Activated naive CD8-positive, alpha-beta T cell treated with anti-CD3 and anti-CD28 coated beads, Interleukin-2, amount 50 U/mL, for 16 hours (primary cell): ENCODE measurements around the gene HPDL.
A peak's percentile ranks its signal among the peaks of the same experiment; 100 is the strongest.
"Not testable (repeated sequence)": the region's sequence is repeated elsewhere in the genome, so short reads cannot be mapped to it uniquely, and the experiment has no call there.

Experiments
- DNase-seq: peaks from one replicate; pipeline ENCODE4 v3.0.0-alpha.2; 2020; ENCODE audit warnings: low read depth, low spot score

HPDL gene

GRCh38 chr1:45326627-45327623 lies at the start of gene HPDL:
TSS of gene HPDL (plus strand) at chr1:45326895. CDS start at chr1:45327149, 254 bp downstream.
- DNase-seq = peak; percentile 59

DNA sequence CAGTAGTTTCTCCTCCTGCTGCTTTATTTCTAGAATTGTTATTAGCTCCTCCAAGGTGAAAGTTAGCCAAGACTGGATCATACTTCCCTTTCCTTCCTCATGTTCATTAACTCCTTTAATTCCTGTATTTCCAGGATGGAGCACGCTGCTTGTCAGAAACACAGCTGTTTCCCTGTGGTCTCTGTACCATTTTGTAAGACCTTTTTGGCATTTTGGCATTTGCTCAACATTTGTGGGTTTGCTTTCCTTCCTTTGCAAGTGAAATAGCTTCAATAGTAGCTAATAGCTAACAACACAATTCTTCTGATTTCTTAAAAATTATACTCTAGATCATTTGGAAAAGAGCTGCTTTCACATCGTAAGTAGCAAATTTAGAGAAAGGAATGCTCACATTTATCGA lies 44.3 kb upstream of the HPDL start:
- DNase-seq = no peak

DNA sequence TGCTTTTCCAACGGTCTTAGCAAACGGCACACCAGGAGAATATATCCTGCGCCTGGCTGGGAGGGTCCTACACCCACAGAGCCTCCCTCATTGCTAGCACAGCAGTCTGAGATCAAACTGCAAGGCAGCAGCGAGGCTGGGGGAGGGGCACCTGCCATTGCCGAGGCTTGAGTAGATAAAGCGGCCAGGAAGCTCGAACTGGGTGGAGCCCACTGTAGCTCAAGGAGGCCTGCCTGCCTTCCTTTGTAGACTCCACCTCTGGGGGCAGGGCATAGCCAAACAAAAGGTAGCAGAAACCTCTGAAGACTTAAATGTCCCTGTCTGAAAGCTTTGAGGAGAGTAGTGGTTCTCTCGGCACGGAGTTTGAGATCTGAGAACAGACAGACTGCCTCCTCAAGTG lies 41.8 kb upstream of the HPDL start:
- not testable (repeated sequence) for DNase-seq

- not testable (repeated sequence) for DNase-seq
Measured at GRCh38 chr1:45286521-45286920, 40.2 kb upstream of the HPDL start.

GRCh38 chr1:45291002-45291401 lies 35.7 kb upstream of the HPDL start:
- DNase-seq = not testable (repeated sequence)

DNA sequence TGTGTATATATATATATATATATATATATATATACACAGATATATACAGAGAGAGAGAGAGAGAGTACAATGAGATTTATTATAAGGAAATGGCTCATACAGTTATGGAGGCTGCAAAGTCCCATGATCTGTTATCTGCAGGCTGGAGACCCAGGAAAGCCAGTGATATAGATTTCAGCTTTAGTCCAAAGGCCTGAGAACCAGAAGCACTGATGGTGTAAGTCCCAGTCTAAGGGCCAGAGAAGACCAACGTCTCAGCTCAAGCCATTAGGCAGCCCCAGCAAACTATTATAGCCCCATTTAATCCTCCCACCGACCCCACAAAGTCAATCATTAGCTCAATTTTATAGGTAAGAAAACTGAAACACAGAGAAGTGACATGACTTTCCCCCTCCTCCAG lies 35.0 kb upstream of the HPDL start:
- DNase-seq = no peak

- no peak for DNase-seq
Measured at GRCh38 chr1:45297666-45298356, 28.9 kb upstream of the HPDL start.

GRCh38 chr1:45299296-45299695 lies 27.4 kb upstream of the HPDL start:
- no peak for DNase-seq

DNA sequence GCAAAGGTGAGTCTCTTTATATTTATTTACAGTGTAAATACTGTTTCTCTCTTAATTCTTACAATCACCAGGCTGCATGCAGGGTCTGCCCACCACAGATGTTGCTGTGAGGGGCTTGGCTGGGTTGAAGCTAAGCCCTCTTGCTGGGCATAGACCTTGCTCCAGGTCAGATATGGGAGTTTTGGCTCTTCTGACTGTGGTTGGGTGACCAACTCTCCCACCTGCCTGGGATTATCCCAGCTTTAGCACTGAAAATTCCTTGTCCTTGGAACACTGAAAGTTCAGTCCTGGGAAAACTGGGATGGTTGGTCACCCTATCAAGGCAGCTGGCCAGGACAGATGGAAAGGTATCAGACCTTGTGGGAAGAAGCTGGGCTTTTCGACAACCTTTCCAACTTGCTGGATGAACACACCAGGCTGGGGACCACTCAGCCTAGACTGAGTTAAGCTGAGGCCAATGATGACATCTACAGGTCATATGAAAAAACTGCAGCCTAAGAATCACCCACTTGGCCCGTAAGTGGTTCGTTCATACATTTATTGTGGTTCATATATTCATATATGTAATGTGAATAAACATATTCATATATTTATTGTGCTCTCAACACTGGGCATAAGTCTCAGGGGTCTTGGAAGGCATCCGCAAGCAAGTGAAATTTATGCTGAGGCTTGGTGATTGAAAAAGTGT lies 26.6 kb upstream of the HPDL start:
- no peak for DNase-seq

- DNase-seq = no peak
Measured at GRCh38 chr1:45300669-45300997, 26.1 kb upstream of the HPDL start.

DNA sequence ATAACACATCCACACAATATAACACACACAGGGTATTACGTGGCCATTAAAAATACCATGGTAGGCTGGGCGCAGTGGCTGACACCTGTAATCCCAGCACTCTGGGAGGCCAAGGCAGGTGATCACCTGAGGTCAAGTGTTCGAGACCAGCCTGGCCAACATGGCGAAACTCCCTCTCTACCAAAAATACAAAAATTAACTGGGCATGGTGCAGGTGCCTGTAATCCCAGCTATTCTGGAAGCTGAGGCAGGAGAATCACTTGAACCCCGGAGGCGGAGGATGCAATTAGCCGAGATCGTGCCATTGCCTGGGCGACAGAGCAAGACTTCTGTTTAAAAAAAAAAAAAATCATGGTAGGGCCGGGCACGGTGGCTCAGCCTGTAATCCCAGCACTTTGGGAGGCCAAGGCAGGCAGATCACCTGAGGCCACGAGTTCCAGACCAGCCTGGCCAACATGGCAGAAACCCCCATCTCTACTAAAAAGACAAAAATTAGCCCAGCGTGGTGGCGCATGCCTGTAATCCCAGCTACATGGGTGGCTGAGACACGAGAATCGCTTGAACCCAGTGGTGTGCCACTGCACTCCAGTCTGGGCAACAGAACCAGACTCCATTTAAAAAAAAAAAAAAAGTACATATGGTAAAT lies 24.1 kb upstream of the HPDL start:
- DNase-seq = no peak

GRCh38 chr1:45303520-45304310 lies 23.0 kb upstream of the HPDL start:
- peak; percentile 97 for DNase-seq

- no peak for DNase-seq
Measured at GRCh38 chr1:45304311-45305081, 22.2 kb upstream of the HPDL start.

DNA sequence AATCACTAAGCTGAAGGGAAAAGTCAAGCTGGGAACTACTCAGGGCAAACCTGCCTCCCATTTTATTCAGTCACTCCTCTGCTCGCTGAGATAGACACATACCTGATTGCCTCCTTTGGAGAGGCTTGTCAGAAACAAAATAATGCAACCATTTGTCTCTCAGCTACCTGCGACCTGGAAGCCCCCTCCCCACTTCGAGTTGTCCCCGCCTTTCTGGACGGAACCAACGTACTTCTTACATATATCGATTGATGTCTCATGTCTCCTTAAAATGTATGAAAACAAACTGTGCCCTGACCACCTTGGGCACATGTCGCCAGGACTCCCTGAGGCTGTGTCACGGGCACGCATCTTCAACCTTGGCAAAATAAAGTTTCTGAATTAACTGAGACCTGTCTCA lies 21.5 kb upstream of the HPDL start:
- no peak for DNase-seq

GRCh38 chr1:45306319-45306718 lies 20.4 kb upstream of the HPDL start:
- no peak for DNase-seq

DNA sequence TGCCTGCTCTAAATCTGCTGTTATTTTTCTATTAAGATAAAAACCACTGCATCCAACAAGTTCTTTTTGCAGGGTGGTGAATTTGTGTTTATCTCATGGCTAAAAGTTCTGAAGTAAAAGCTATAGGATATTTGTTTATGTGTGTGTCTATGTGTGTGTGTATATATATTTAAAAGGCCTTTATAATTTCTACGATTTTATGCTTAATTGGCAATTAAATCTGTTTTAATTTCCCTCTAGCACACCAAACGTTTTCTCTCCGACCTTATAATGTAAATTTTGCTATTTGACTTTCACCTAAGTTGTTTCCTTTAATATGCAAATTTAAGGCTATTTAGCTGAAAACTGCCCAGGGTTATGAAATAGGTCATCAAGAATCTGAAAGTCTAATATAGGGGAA lies 19.8 kb upstream of the HPDL start:
- no peak for DNase-seq

- no peak for DNase-seq
Measured at GRCh38 chr1:45314266-45314665, 12.4 kb upstream of the HPDL start.

GRCh38 chr1:45317166-45317565 lies 9.5 kb upstream of the HPDL start:
- DNase-seq = no peak

- DNase-seq = no peak
Measured at GRCh38 chr1:45319761-45320160, 6.9 kb upstream of the HPDL start.

DNA sequence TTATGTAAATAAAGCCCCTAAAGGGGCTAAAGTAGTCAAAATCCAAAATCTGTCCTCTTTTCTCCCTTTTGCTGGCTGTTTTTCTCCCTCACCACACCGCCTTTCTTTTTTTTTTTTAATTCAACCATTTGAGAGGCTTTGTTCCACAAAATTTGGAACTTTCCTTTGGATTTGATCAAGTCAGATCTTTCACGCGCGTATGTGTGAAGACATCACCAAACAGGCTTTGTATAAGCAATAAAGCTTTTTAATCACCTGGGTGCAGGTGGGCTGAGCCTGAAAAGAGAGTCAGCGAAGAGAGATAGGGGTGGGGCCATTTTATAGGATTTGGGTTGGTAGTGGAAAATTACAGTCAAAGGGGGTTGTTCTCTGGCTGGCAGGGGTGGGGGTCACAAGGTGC lies 5.3 kb upstream of the HPDL start:
- DNase-seq = no peak
